ENCODE results near the gene PGAP6. TPM values are rescaled to one million over a fixed set of nuclear protein-coding genes. Genes with fewer than 3 reads are reported as not detected.
"Not testable (repeated sequence)": the region's sequence is repeated elsewhere in the genome, so short reads cannot be mapped to it uniquely, and the experiment has no call there.

Gene PGAP6, protein sequence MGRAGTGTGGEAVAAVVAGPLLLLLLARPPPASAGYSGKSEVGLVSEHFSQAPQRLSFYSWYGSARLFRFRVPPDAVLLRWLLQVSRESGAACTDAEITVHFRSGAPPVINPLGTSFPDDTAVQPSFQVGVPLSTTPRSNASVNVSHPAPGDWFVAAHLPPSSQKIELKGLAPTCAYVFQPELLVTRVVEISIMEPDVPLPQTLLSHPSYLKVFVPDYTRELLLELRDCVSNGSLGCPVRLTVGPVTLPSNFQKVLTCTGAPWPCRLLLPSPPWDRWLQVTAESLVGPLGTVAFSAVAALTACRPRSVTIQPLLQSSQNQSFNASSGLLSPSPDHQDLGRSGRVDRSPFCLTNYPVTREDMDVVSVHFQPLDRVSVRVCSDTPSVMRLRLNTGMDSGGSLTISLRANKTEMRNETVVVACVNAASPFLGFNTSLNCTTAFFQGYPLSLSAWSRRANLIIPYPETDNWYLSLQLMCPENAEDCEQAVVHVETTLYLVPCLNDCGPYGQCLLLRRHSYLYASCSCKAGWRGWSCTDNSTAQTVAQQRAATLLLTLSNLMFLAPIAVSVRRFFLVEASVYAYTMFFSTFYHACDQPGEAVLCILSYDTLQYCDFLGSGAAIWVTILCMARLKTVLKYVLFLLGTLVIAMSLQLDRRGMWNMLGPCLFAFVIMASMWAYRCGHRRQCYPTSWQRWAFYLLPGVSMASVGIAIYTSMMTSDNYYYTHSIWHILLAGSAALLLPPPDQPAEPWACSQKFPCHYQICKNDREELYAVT
- polyA plus RNA-seq (ENCODE audit: low read depth in 6 of 6) = 10 to 100 TPM in 5 of 6 donors, 1 to 10 TPM in 1; 7.1 to 24.3 (median 17.2) TPM

DNA sequence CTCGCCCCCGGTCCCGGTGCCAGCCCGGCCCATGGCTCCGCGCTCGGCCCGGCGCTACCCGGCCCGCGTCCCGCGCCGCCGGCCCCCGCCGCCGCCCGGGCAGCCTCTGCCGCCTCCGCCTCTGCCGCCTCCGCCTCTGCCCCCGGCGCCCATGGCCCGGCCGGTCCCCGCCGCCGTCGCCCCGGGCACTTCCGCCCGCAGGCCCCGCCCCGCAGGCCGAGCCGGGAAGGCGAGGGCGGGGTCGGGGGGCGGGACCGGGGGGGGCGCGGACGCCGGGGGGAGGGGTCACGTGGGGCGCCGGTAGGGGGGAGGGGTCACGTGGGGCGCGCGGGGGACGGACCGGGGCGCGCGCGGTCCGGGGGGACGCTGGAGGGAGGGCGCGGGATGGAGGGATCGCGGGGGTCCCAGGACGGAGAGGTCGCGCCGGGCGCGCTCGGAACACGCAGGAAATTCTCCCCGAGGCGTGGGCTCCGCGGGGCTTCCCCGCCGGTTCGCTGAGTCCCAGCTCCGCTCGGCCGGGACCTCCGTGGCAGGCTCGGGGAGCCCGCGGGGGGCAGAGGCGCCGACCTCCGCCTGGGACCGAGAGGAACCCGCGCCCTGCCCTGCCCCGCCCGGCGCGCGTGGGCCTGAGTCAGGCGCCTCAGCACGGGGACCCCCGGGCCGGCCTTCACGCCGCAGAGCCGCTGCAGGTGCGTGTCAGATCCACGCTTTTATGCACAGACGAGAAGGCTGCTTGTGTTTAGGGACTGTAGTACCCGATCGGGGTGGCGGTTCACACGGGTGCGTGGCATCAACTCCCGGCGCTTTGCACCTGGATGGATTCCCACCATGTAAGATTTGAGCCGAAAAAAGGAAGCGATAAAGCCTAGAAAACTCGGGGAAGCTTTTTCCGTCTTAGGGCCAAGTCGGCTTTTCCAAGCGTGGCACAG is at the start of gene PGAP6:
TSS of gene PGAP6 (minus strand) at position 190 of the 929 bp plus-strand sequence. CDS start at position 33, 157 bp downstream.
- Mint-ChIP-seq H3K27me3 (no peaks in the 10 kb centered on the region), H3K4me1 (peaks cover 12 to 35% (median 26%) of the 10 kb centered on the region in 3 donors), H3K27ac (peak within 1 kb of the TSS; percentile 67 to 98 (median 94)), H3K36me3 (no peaks in the 10 kb centered on the region), H3K4me3 (peak within 1 kb of the TSS; percentile 70 to 96 (median 96)), H3K9me3 (no peaks in the 10 kb centered on the region)
- peak; percentile 73 for DNase-seq
- ATAC-seq (ENCODE audit: low read depth in 2 of 2) = peak; percentile 46 to 60

- Mint-ChIP-seq H3K4me1 (peaks cover 18 to 34% (median 24%) of the 10 kb centered on the region in 3 donors), H3K36me3 (peaks cover 0 to 7% of the 10 kb centered on the region in 2 donors), H3K4me3 (no peak overlapping the region), H3K27ac (no peak overlapping the region), H3K9me3 (no peaks in the 10 kb centered on the region), H3K27me3 (peaks cover 0 to 4% (median 0%) of the 10 kb centered on the region in 3 donors)
- no peak for DNase-seq
- ATAC-seq (ENCODE audit: low read depth in 2 of 2) = no peak
These were observed 49.1 kb upstream of the PGAP6 start for GRCh38 chr16:430904-431303.

- peaks cover 0 to 9% (median 0%) of the 10 kb centered on the region in 3 donors for H3K27me3 Mint-ChIP-seq
- DNase-seq (no peak), ATAC-seq (ENCODE audit: low read depth in 2 of 2) (no peak)
- peak overlapping the region in 5 of 6 donors; percentile 38 to 83 (median 53) for H3K27ac Mint-ChIP-seq
- peak overlapping the region; percentile 79 to 89 (median 86) for H3K4me3 Mint-ChIP-seq
- H3K36me3 Mint-ChIP-seq = peaks cover 0 to 7% of the 10 kb centered on the region in 2 donors
- H3K4me1 Mint-ChIP-seq = peaks cover 21 to 44% (median 36%) of the 10 kb centered on the region in 3 donors
- H3K9me3 Mint-ChIP-seq = no peaks in the 10 kb centered on the region
These were observed 45.5 kb upstream of the PGAP6 start for GRCh38 chr16:427250-427649.

- H3K9me3 Mint-ChIP-seq = no peaks in the 10 kb centered on the region
- H3K4me1 Mint-ChIP-seq = peaks cover 21 to 44% (median 36%) of the 10 kb centered on the region in 3 donors
- H3K36me3 Mint-ChIP-seq = peaks cover 0 to 7% of the 10 kb centered on the region in 2 donors
- peak overlapping the region; percentile 38 to 84 (median 68) for H3K27ac Mint-ChIP-seq
- ATAC-seq (ENCODE audit: low read depth in 2 of 2) (no peak), DNase-seq (peak; percentile 11)
- peaks cover 0 to 9% (median 0%) of the 10 kb centered on the region in 3 donors for H3K27me3 Mint-ChIP-seq
- H3K4me3 Mint-ChIP-seq = peak overlapping the region; percentile 79 to 89 (median 86)
These were observed 45.1 kb upstream of the PGAP6 start for GRCh38 chr16:426906-427249.

- Mint-ChIP-seq H3K4me1 (peaks cover 21 to 44% (median 36%) of the 10 kb centered on the region in 3 donors), H3K36me3 (peaks cover 0 to 7% of the 10 kb centered on the region in 2 donors), H3K27ac (peak overlapping the region in 4 of 6 donors; percentile 15 to 84 (median 72)), H3K9me3 (no peaks in the 10 kb centered on the region), H3K4me3 (peak overlapping the region; percentile 79 to 89 (median 86)), H3K27me3 (peaks cover 0 to 9% (median 0%) of the 10 kb centered on the region in 3 donors)
- ATAC-seq (ENCODE audit: low read depth in 2 of 2) (no peak), DNase-seq (no peak)
These were observed 44.5 kb upstream of the PGAP6 start for GRCh38 chr16:426115-426905.

DNA sequence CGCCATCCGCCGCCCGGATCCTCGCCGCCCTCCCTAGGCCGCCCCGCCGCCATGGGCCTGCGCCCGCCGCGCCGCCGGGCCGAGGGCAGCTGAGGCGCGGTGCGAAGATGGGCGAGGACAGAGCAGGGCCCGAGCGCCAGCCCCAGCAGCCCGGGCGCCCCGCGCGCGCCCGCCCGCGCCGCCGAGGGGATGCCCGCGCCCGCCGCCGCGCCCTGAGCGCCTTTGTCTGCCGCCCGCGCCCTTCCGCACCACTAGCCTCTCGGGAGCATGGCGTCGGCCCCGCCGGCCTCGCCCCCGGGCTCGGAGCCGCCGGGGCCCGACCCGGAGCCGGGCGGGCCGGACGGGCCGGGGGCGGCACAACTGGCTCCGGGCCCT is 43.9 kb upstream of the PGAP6 start:
- ATAC-seq (ENCODE audit: low read depth in 2 of 2) (peak; percentile 52 to 53), DNase-seq (no peak)
- peaks cover 17 to 38% (median 32%) of the 10 kb centered on the region in 3 donors for H3K4me1 Mint-ChIP-seq
- peak overlapping the region; percentile 84 to 95 (median 92) for H3K4me3 Mint-ChIP-seq
- peak overlapping the region in 3 of 6 donors; percentile 86 to 97 (median 95) for H3K27ac Mint-ChIP-seq
- H3K36me3 Mint-ChIP-seq = peaks cover 0 to 4% of the 10 kb centered on the region in 2 donors
- no peaks in the 10 kb centered on the region for H3K9me3 Mint-ChIP-seq
- H3K27me3 Mint-ChIP-seq = peaks cover 0 to 12% (median 3%) of the 10 kb centered on the region in 3 donors

DNA sequence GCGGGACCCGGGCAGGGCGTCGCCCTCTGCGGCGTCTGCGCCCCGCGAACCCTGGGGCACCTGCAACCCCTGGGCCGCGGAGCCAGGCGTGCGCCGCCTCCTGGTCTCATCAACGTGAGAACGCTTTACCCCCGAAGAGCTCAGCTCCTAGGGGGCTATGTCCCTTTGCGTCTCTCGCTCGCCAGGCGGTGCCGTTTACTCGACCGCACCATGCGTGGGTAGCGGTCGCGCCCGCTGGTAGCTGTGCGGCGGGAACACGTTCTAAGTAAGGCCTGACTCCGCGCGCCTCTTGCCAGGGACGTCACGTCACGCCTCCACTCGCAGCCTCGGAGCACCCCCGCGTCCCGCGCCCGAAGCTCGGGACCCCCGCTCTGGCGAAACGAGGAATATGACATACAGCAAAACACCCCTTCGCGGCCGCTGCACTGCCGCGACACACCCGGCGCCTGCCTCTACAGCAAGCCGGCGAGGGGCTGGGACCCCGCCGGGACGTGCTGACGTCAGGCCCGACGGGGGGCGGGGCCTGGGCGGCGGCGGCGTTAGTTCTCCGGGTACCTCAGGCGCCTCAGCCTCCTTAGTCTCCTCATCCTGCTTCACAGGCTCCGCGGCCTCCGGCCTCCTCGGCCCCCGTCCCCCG is 43.4 kb upstream of the PGAP6 start, which contains the start of gene RAB11FIP3:
TSS of gene RAB11FIP3 (plus strand) at position 568 of the 637 bp plus-strand sequence. CDS start 358 bp downstream, outside the sequence.
- Mint-ChIP-seq H3K27me3 (peaks cover 0 to 15% (median 4%) of the 10 kb centered on the region in 3 donors), H3K4me1 (peaks cover 17 to 37% (median 32%) of the 10 kb centered on the region in 3 donors), H3K27ac (peak within 1 kb of the TSS; percentile 86 to 97 (median 94)), H3K9me3 (no peaks in the 10 kb centered on the region), H3K4me3 (peak within 1 kb of the TSS; percentile 84 to 95 (median 92)), H3K36me3 (peaks cover 0 to 4% of the 10 kb centered on the region in 2 donors)
- ATAC-seq (ENCODE audit: low read depth in 2 of 2) (peak; percentile 86 to 87), DNase-seq (peak; percentile 87)

DNA sequence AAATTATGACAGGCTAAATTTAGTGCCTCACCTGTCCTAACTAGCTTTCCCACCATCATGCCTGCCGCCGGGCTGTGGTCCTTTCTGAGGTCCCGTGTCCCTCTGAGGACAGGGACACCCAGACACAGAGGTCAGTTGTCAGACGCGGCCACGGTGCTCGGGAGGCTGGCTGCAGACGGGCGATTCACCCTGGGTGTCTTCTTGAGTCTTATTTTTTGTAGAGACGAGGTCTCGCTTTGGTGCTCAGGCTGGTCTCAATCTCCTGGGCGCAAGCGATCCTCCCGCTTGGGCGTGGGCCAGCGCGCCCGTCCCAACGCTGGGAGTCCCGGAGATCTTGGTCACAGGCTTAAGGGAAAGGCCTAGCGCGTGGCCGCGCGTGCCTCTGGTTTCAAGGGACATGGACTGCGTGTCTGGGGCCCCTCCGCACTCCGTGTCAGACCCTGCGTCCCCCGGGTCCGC is 42.9 kb upstream of the PGAP6 start:
- peaks cover 17 to 37% (median 32%) of the 10 kb centered on the region in 3 donors for H3K4me1 Mint-ChIP-seq
- ATAC-seq (ENCODE audit: low read depth in 2 of 2) (no peak), DNase-seq (no peak)
- no peaks in the 10 kb centered on the region for H3K9me3 Mint-ChIP-seq
- peaks cover 0 to 15% (median 4%) of the 10 kb centered on the region in 3 donors for H3K27me3 Mint-ChIP-seq
- peak overlapping the region in 5 of 6 donors; percentile 41 to 87 (median 86) for H3K27ac Mint-ChIP-seq
- H3K36me3 Mint-ChIP-seq = peaks cover 0 to 4% of the 10 kb centered on the region in 2 donors
- peak overlapping the region; percentile 84 to 95 (median 92) for H3K4me3 Mint-ChIP-seq

- peaks cover 17 to 37% (median 30%) of the 10 kb centered on the region in 3 donors for H3K4me1 Mint-ChIP-seq
- no peak for DNase-seq
- peaks cover 0 to 15% (median 4%) of the 10 kb centered on the region in 3 donors for H3K27me3 Mint-ChIP-seq
- no peaks in the 10 kb centered on the region for H3K9me3 Mint-ChIP-seq
- peak overlapping the region; percentile 84 to 95 (median 92) for H3K4me3 Mint-ChIP-seq
- H3K36me3 Mint-ChIP-seq = peaks cover 0 to 4% of the 10 kb centered on the region in 2 donors
- no peak for ATAC-seq (ENCODE audit: low read depth in 2 of 2)
- H3K27ac Mint-ChIP-seq = peak overlapping the region in 4 of 6 donors; percentile 41 to 87 (median 86)
These were observed 42.4 kb upstream of the PGAP6 start for GRCh38 chr16:424033-424622.

DNA sequence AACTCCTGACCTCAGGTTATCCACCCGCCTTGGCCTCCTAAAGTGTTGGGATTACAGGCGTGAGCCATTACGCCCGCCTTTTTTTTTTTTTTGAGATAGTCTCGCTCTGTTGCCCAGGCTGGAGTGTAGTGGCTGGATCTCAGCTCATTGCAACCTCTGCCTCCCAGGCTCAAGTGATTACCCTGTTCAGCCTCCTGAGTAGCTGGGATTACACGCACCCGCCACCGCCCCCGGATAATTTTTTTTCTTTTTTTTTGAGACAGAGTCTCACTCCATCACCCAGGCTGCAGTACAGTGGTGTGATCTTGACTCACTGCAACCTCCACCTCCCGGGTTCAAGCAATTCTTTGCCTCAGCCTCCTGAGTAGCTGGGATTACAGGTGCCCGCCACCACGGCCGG is 40.4 kb upstream of the PGAP6 start:
- not testable (repeated sequence) for H3K9me3 Mint-ChIP-seq; DNase-seq; H3K4me3 Mint-ChIP-seq; H3K36me3 Mint-ChIP-seq; H3K27ac Mint-ChIP-seq; ATAC-seq (ENCODE audit: low read depth in 2 of 2)
- Mint-ChIP-seq H3K27me3 (peaks cover 0 to 14% (median 4%) of the 10 kb centered on the region in 3 donors), H3K4me1 (peaks cover 12 to 20% (median 18%) of the 10 kb centered on the region in 3 donors)

DNA sequence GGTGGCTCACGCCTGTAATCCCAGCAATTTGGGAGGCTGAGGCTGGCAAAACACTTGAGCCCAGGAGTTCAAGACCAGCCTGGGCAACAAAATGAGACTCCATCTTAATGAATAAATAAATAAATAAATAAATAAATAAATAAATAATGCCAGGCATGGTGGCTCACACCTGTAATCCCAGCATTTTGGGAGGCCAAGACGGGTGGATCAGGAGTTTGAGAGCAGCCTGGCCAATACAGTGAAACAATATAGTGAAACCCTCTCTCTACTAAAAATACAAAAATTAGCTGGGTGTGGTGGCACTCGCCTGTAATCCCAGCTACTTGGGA is 33.4 kb upstream of the PGAP6 start:
- H3K4me1 Mint-ChIP-seq, H3K36me3 Mint-ChIP-seq: not testable (repeated sequence)

More for the DNA sequence above, 33.4 kb upstream of the PGAP6 start:
- DNase-seq; H3K27me3 Mint-ChIP-seq; H3K4me3 Mint-ChIP-seq; H3K27ac Mint-ChIP-seq; H3K9me3 Mint-ChIP-seq; ATAC-seq (ENCODE audit: low read depth in 2 of 2): not testable (repeated sequence)

Data from naive B cell (primary cell).